ENCODE results near the gene COPA.

Gene COPA

GRCh38 chr1:160261893-160262794 lies 80.9 kb downstream of the COPA start, which contains the start of gene DCAF8:
TSS of gene DCAF8 (minus strand) at chr1:160262549. CDS start at chr1:160244008, 18,541 bp downstream.
- peak; percentile 98 for DNase-seq

DNA sequence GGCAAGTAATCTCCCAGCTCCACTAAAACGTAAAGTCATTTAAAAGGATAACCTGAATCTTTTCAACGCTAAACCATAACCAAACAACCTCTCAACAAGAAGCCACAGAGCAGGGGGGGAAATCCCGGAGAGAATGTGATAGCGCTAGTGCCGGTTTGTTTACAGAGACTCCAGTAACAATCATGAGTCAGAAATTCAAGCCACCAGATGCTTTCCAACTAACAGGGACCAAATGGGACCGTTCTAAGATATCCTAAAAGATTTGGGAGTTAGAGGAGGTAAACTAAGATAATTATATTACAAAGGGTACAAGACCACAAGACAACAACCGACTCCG lies 81.5 kb downstream of the COPA start:
- peak; percentile 62 to 78 for DNase-seq

DNA sequence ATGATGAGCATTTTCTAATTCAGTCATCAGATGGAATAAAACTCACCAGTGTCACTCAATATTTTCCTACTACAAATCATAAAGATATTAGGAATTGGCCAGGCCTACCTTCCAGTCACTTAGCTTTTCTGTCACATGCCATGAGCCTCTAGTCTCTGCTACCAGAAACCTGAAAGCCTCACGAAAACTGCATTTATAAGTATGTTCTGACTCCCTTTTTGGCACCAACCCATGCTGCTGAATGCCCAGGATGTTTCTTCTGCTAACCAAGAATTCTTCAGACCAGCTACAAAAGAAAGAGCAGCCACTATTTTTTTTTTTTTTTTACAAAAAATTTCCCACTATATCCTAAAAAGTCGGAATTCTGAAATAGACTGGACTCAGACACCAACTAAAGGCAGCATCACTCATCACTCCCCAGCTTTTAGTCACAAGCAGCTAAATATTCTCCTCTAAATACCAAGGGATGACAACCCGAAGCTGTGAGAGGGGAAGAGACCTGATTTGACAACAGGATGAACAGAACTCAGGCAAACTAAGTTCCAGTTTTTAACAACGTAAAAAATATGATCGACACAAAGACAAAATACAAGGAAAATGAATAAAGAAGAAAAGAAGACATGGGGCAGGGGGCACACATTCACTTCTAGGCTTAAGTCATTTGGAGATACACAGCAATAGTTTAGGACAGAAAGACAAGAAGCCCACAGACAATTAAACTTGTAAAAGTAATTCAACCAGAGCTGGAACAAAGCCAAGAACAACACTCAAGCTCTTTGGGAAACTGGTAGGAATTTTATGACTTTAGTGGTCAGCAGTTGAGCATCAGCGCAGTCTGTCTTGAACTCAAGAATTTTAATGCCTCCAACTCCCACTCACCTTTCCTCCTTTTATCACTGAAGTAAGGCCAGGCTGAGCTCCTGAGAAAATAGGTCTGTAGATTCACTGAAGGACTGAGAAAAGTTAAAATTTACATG lies 82.4 kb downstream of the COPA start:
- DNase-seq: no peak

- DNase-seq: no peak
Observed at GRCh38 chr1:160258177-160258798, 84.8 kb downstream of the COPA start.

- DNase-seq: no peak
Observed at GRCh38 chr1:160257411-160258015, 85.5 kb downstream of the COPA start.

DNA sequence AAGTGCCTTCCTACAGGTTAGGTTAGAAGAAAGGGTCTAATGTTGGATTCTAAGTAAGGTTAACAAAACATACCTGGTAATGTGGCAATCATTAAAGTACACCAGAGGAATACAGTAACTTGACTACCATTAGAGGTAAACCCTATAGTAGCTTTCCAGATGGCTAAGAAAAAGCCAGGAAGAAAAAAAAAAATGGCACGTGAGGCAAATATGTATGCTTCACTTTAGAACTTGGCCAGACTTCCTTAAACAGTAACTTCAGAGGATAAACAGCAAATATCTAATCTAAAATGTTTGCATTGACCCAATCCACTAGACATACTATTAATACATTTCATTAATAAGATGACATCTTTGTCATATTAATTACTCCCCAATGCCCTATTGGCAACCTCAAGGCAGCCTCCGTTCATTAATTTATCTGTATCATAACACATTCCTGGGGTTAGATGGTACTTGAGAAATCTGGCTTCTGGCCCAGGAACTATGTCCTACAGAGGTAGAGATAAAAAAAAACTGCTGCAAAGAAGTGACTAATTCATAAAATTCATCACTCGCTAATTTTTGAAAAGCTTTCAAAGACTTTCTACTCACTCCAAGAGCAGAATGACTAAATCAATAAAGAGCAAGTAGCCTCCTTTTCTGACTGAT lies 86.5 kb downstream of the COPA start:
- DNase-seq: no peak

DNA sequence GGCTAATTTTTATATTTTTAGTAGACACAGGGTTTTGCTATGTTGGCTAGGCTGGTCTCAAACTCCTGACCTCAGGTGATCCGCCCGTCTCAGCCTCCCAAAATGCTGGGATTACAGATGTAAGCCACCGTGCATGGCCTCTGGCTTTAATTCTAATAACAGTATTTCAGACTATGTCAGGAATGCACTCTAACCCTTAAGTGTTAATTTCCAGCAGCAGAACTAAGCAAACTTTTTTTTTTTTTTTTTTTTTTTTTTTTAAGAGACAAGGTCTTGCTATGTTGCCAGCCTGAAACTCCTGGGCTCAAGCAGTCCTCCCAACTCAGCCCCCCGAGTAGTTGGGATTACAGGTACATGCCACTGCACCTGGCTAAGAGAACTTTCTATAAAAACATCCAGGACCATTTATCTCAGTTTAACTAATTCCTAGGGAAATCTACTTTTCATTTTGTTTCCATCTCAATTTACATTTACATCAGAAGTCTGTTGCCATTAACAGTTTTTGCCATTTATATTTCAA lies 87.2 kb downstream of the COPA start:
- no peak for DNase-seq

DNA sequence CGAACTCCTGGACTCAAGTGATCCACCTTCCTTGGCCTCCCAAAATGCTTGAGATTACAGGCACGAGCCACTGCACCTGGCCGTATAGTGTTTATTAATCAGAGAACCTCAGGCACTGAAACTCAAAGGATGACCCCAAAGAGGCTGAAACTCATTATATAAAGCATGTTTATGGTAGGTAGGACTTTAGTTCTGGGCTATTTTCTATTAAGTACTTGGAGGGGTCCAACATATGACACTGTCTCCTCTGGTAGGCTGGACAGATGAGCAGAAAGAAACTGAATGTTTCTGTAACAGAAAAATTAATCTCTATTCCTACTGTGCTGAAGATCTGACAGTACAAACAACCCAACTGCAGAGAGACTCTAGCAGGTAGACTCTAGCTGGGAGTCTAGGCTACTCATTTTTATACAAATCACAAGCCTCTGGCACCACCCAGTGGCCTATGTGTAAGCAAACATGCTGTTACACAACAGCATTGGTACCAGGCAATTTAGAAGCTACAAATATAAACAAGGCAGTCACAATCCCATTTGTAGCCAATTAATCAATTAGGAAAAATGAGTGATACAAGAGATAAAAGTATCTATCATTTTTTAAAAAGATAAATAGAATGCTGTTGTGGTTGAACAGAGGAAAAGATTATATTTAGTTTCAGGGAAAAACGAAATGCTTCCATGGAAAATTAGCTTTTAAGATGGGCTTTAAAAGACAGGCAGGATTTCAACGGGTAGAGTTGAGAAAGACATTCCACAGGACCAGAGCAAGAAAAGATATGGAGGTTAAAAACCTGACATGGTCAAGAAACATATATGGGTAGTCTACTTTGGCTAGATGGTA lies 91.1 kb downstream of the COPA start:
- DNase-seq: peak; percentile 41 to 58

DNA sequence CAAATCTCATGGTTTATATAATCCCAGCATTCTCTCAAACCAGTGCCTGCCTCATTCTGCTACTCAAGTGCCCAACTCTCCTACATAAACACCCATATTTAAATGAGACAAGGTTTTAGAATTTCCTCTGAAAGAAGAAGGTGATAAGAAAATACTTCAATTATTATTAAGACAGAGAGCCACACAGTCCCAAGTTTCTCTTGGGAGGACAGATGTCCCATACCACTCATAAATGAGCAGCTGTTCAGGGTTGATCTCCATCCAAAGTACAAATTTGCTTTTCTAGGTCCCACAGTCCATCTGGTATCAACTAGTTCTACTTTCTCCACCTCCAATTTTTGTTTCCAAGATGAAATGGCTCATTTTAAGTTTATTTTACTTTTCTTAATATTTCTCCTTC lies 92.0 kb downstream of the COPA start:
- DNase-seq: no peak

- DNase-seq: no peak
Observed at GRCh38 chr1:160247053-160247452, 96.0 kb downstream of the COPA start.

DNA sequence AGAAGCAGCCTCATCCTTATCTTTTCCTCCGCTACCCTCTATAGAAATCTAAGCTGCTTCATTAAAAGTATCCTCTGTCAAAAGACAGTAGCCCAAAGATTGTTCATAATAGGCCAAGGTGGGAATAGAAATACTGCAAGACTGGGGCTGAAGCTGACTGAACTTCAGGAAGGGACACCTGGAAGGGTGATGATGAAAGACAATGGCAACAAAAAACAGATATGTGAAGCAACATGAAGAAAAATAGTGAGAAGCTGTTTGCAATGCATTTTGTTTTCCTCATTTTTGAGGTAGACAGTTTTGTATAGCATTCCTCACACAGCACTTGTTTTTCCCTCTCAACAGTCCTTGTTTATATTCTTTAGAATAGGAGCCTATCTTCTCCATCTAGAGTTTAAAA lies 97.6 kb downstream of the COPA start:
- DNase-seq: no peak

DNA sequence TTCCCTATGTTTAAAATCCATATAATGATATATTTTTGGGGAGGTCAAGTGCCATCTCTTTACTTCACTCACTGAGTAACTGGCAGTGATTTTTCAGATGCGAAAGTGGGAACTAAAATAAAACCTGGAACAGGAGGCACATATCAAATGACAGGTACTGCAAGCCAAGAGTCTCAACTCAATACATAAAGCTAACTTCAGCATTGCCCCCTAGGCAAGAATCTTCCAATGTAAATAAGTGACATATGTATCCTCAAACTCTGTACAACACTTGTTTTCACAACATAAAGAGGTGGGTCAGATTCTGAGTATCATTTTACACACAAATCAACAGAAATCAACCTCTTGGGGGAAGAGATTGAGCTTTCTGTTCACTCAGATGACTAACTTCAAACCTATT lies 98.8 kb downstream of the COPA start:
- DNase-seq: no peak

GRCh38 chr1:160243767-160244166 lies 99.3 kb downstream of the COPA start:
- DNase-seq: no peak

GRCh38 chr1:160239582-160240299 lies 103.3 kb downstream of the COPA start:
- no peak for DNase-seq
